A673 (cell line): ENCODE measurements around the gene ZNF771. TPM values are rescaled to one million over a fixed set of nuclear protein-coding genes. Genes with fewer than 3 reads are reported as not detected.

ENCODE experiments used
- BruUV-seq: library from RNA; stranded (reverse); fragments of 400-500 nt; replicated peaks from 2 replicates; lab custom pipeline; 2021; lab: Mats Ljungman, UMichigan
- CTCF ChIA-PET: fragments of 300-600 bp; sonication (Branson Sonifier 250); formaldehyde crosslinking; loops from one replicate; lab custom pipeline; 2022; ENCODE audit warnings: antibody characterized with exemption; lab: Charles Lee
- POLR2A ChIA-PET: fragments of 300-600 bp; sonication (Branson Sonifier 250); formaldehyde crosslinking; loops from one replicate; lab custom pipeline; 2022; ENCODE audit warnings: antibody characterized with exemption; ENCODE audit not compliant: low non-redundant PET; lab: Charles Lee
- DNase-seq: peaks from one replicate; pipeline ENCODE4 v3.0.0-alpha.2; 2015; ENCODE audit warnings: low spot score
- H3K27ac ChIP-seq: fragments of 200-600 bp; sonication (generic); 2 replicates; pipeline ENCODE4 v1.5.1; 2016; ENCODE audit warnings: mixed run types, low read depth, mild to moderate bottlenecking, mixed read lengths, antibody characterized with exemption, low read length; ENCODE audit not compliant: poor library complexity, severe bottlenecking
- H3K27me3 ChIP-seq: fragments of 200-600 bp; sonication (generic); replicated peaks from 2 replicates; pipeline ENCODE4 v1.6.1; 2017; ENCODE audit warnings: mixed run types, low read depth, mild to moderate bottlenecking, mixed read lengths, antibody characterized with exemption, low read length; ENCODE audit not compliant: insufficient read depth, poor library complexity
- H3K36me3 ChIP-seq: fragments of 200-600 bp; sonication (generic); 2 replicates; pipeline ENCODE4 v1.6.1; 2016; ENCODE audit warnings: mixed run types, mild to moderate bottlenecking, mixed read lengths, antibody characterized with exemption, low read length; ENCODE audit not compliant: insufficient read depth, poor library complexity, severe bottlenecking
- H3K4me1 ChIP-seq: fragments of 200-600 bp; sonication (generic); 2 replicates; pipeline ENCODE4 v1.6.1; 2017; ENCODE audit warnings: mixed run types, mild to moderate bottlenecking, mixed read lengths, antibody characterized with exemption, low read length; ENCODE audit not compliant: insufficient read depth, poor library complexity, severe bottlenecking
- H3K4me3 ChIP-seq: fragments of 200-600 bp; sonication (generic); 2 replicates; pipeline ENCODE4 v1.5.1; 2016; ENCODE audit warnings: low read depth, mixed run types, mild to moderate bottlenecking, mixed read lengths, low read length; ENCODE audit not compliant: poor library complexity, severe bottlenecking
- H3K9me3 ChIP-seq: fragments of 200-600 bp; sonication (generic); 2 replicates; pipeline ENCODE4 v1.6.1; 2016; ENCODE audit warnings: mixed run types, low read depth, mild to moderate bottlenecking, mixed read lengths, antibody characterized with exemption, low read length; ENCODE audit not compliant: poor library complexity, severe bottlenecking
- EZH2 ChIP-seq: fragments of 200-600 bp; sonication (generic); IDR thresholded peaks from 2 replicates; pipeline ENCODE4 v1.6.1; 2017; ENCODE audit warnings: borderline replicate concordance, low read depth, mild to moderate bottlenecking, mixed read lengths, antibody characterized with exemption, low read length; ENCODE audit not compliant: poor library complexity, severe bottlenecking
- intact Hi-C: fragments of 100-400 bp; cut with micrococcal nuclease; formaldehyde crosslinking; loops from one replicate; pipeline ENCODE4 v1.10.0; 2022; ENCODE audit not compliant: unreplicated experiment
- total RNA-seq: library from RNA; stranded (reverse); gene quantifications from 2 replicates; pipeline ENCODE4 v1.2.3, GENCODE V29; 2021
- TF ChIP-seq, protein P1 (sequence below): fragments of 300-800, 200-600 bp; sonication (generic); conservative IDR thresholded peaks from 2 replicates; pipeline ENCODE4 v1.5.1; 2017; ENCODE audit warnings: low read depth, mild to moderate bottlenecking, antibody characterized with exemption, low read length, moderate library complexity, mixed read lengths

Gene ZNF771
- total RNA-seq, 1 experiment from 2014 or later = 22.2 TPM

DNA sequence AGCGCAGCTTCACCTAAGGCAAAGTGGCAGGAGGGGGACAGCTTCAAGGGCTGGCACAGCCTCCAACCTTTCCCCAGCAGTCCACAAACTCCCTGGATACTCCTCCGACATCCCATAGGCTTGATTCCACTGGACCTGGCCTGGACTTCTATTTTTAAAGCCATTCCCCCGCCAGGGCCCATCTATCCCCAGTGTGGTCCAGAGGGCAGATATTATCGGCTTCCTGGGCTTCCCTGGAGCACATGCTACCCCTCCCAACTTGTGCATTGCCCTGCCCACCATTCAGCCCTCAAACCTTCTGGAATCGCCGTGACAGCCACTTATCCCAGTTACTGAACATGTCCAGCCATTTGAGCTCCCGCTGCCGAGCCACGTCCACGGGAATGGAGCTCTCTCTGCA is 42.2 kb upstream of the ZNF771 start:
- H3K27ac ChIP-seq = no peak overlapping the region
- no peak for DNase-seq
- no peaks in the 10 kb centered on the region for H3K4me1 ChIP-seq
- no peak for TF ChIP-seq EZH2
- TF ChIP-seq, protein P1, sequence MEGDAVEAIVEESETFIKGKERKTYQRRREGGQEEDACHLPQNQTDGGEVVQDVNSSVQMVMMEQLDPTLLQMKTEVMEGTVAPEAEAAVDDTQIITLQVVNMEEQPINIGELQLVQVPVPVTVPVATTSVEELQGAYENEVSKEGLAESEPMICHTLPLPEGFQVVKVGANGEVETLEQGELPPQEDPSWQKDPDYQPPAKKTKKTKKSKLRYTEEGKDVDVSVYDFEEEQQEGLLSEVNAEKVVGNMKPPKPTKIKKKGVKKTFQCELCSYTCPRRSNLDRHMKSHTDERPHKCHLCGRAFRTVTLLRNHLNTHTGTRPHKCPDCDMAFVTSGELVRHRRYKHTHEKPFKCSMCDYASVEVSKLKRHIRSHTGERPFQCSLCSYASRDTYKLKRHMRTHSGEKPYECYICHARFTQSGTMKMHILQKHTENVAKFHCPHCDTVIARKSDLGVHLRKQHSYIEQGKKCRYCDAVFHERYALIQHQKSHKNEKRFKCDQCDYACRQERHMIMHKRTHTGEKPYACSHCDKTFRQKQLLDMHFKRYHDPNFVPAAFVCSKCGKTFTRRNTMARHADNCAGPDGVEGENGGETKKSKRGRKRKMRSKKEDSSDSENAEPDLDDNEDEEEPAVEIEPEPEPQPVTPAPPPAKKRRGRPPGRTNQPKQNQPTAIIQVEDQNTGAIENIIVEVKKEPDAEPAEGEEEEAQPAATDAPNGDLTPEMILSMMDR = no peak
- POLR2A ChIA-PET = no interaction called here
- intact Hi-C loops = no loop called here
- peaks cover 21% of the 10 kb centered on the region for H3K36me3 ChIP-seq
- H3K27me3 ChIP-seq = no peaks in the 10 kb centered on the region
- BruUV-seq = no TSS peak
- H3K4me3 ChIP-seq = no peak overlapping the region
- CTCF ChIA-PET = interaction anchor here (0.5 kb wide), 1 partner anchor 16 kb away, joined by 7 read pairs; no protein-coding TSS in a partner anchor
- no peaks in the 10 kb centered on the region for H3K9me3 ChIP-seq

DNA sequence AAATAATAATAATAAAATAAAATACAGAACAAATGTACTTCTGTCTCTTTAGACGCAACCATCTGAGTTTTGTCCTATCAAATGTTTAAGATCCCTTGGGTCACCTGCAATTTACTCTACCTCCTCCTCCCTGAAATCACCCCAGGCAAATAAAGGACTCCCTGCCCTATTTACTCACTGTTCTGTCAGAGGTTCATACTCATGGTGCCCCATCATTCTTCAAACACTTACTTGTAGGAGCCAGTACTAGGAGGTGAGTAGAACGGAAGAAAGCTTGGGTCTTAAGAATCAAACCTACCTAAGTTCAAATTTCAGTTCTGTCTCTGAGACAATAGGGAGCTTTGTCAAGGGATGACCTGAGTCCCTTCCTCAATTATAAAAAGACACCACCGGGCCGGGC is 40.9 kb upstream of the ZNF771 start:
- peaks cover 18% of the 10 kb centered on the region for H3K36me3 ChIP-seq
- peak overlapping the region; percentile 94 for H3K4me3 ChIP-seq
- intact Hi-C loops = no loop called here
- H3K9me3 ChIP-seq = no peaks in the 10 kb centered on the region
- H3K4me1 ChIP-seq = peaks cover 4% of the 10 kb centered on the region
- no TSS peak for BruUV-seq
- H3K27me3 ChIP-seq = no peaks in the 10 kb centered on the region
- DNase-seq = no peak
- TF ChIP-seq, protein P1 = no peak
- no peak for TF ChIP-seq EZH2
- no peak overlapping the region for H3K27ac ChIP-seq
- CTCF ChIA-PET = no interaction called here
- POLR2A ChIA-PET = no interaction called here

GRCh38 chr16:30367349-30368009 is 39.9 kb upstream of the ZNF771 start:
- no peak overlapping the region for H3K27ac ChIP-seq
- peak overlapping the region; percentile 94 for H3K4me3 ChIP-seq
- ChIA-PET CTCF (no interaction called here), POLR2A (no interaction called here)
- H3K9me3 ChIP-seq = no peaks in the 10 kb centered on the region
- no peak for DNase-seq
- intact Hi-C loops = no loop called here
- H3K27me3 ChIP-seq = no peaks in the 10 kb centered on the region
- H3K36me3 ChIP-seq = peaks cover 18% of the 10 kb centered on the region
- no peak for TF ChIP-seq EZH2
- TF ChIP-seq, protein P1 = no peak
- peaks cover 8% of the 10 kb centered on the region for H3K4me1 ChIP-seq
- no TSS peak for BruUV-seq
